DND-41 (cell line): ENCODE data around the gene BCL6.

Experiments used
- ATAC-seq: fragments of 200-7000 bp; cut with Tn5 transposase; 3 replicates; pipeline ENCODE4 v1.9.1; 2021; ENCODE audit warnings: low read depth; ENCODE audit not compliant: insufficient read depth
- DNase-seq: peaks from one replicate; pipeline ENCODE4 v3.0.0-alpha.2; 2020
- H2AFZ ChIP-seq: 2 replicates; pipeline ENCODE4 v1.6.0; 2012; ENCODE audit warnings: low read depth, low read length
- H3K27ac ChIP-seq: 2 replicates; pipeline ENCODE4 v1.5.1; 2012; ENCODE audit warnings: low read length, inconsistent platforms
- H3K27me3 ChIP-seq: fragments of 200-600 bp; sonication (generic); 2 replicates; pipeline ENCODE4 v1.6.0; 2012; ENCODE audit warnings: low read length, mild to moderate bottlenecking, inconsistent platforms; ENCODE audit not compliant: insufficient read depth, poor library complexity
- H3K36me3 ChIP-seq: 2 replicates; pipeline ENCODE4 v1.5.1; 2012; ENCODE audit warnings: low read length, inconsistent platforms; ENCODE audit not compliant: insufficient read depth
- H3K4me1 ChIP-seq: 2 replicates; pipeline ENCODE4 v1.5.1; 2012; ENCODE audit warnings: mild to moderate bottlenecking, low read length; ENCODE audit not compliant: insufficient read depth
- H3K4me2 ChIP-seq: 2 replicates; pipeline ENCODE4 v1.6.0; 2012; ENCODE audit warnings: mild to moderate bottlenecking, moderate library complexity, low read length, inconsistent platforms; ENCODE audit not compliant: insufficient read depth
- H3K4me3 ChIP-seq, 2 experiments: fragments of 200-600 bp in 1 of 2; shearing (Covaris generic) in 1 of 2; 2 replicates each; pipeline ENCODE4 v1.5.1; 2012 to 2016; ENCODE audit warnings: inconsistent platforms in 2 of 2, low read length in 2 of 2, mild to moderate bottlenecking in 2 of 2, low read depth in 1 of 2, moderate library complexity in 1 of 2
- H3K79me2 ChIP-seq: 2 replicates; pipeline ENCODE4 v1.6.0; 2012; ENCODE audit warnings: low read length, inconsistent platforms; ENCODE audit not compliant: insufficient read depth
- H3K9ac ChIP-seq: 2 replicates; pipeline ENCODE4 v1.6.0; 2012; ENCODE audit warnings: low read depth, mild to moderate bottlenecking, inconsistent platforms, low read length, moderate library complexity
- H3K9me3 ChIP-seq: 2 replicates; pipeline ENCODE4 v1.5.1; 2012; ENCODE audit warnings: low read length, moderate library complexity, mild to moderate bottlenecking, inconsistent platforms; ENCODE audit not compliant: insufficient read depth, severe bottlenecking
- H4K20me1 ChIP-seq: 2 replicates; pipeline ENCODE4 v1.6.0; 2012; ENCODE audit warnings: low read length; ENCODE audit not compliant: insufficient read depth
- CTCF ChIP-seq: IDR thresholded peaks from 2 replicates; pipeline ENCODE4 v1.5.1; 2012; ENCODE audit warnings: borderline replicate concordance, low read length, moderate library complexity, mild to moderate bottlenecking; ENCODE audit not compliant: poor library complexity, severe bottlenecking; ENCODE audit errors: extremely low read depth
- EZH2 ChIP-seq: IDR thresholded peaks from 3 replicates; pipeline ENCODE4 v1.6.1; 2012; ENCODE audit warnings: borderline replicate concordance, low read depth, mild to moderate bottlenecking, moderate library complexity, low read length, inconsistent platforms; ENCODE audit not compliant: severe bottlenecking

The BCL6 gene

GRCh38 chr3:187673012-187673411 lies 72.3 kb downstream of the BCL6 start:
- Histone ChIP-seq H3K4me3 (no peak overlapping the region), H3K9ac (no peak overlapping the region), H3K79me2 (no peaks in the 10 kb centered on the region), H2AFZ (no peak overlapping the region), H3K9me3 (no peaks in the 10 kb centered on the region), H3K27me3 (peaks cover 12% of the 10 kb centered on the region), H4K20me1 (no peaks in the 10 kb centered on the region), H3K4me2 (no peak overlapping the region), H3K36me3 (no peaks in the 10 kb centered on the region), H3K4me1 (no peaks in the 10 kb centered on the region), H3K27ac (no peak overlapping the region)
- no peak for TF ChIP-seq EZH2
- TF ChIP-seq CTCF, result no peak
- DNase-seq (no peak), ATAC-seq (no peak)
